ENCODE data around the gene YIPF4. TPM values are rescaled to one million over a fixed set of nuclear protein-coding genes. Genes with fewer than 3 reads are reported as not detected.
A peak's percentile ranks its signal among the peaks of the same experiment; 100 is the strongest.

Gene YIPF4
- total RNA-seq, 1 experiment from 2014 or later = 42.4 TPM

- H3K36me3 ChIP-seq (ENCODE audit: low read depth) = 0 out of 2 replicates have a peak, but pooled peaks cover 8% of the 10 kb centered on the region
- TF ChIP-seq, protein P1, sequence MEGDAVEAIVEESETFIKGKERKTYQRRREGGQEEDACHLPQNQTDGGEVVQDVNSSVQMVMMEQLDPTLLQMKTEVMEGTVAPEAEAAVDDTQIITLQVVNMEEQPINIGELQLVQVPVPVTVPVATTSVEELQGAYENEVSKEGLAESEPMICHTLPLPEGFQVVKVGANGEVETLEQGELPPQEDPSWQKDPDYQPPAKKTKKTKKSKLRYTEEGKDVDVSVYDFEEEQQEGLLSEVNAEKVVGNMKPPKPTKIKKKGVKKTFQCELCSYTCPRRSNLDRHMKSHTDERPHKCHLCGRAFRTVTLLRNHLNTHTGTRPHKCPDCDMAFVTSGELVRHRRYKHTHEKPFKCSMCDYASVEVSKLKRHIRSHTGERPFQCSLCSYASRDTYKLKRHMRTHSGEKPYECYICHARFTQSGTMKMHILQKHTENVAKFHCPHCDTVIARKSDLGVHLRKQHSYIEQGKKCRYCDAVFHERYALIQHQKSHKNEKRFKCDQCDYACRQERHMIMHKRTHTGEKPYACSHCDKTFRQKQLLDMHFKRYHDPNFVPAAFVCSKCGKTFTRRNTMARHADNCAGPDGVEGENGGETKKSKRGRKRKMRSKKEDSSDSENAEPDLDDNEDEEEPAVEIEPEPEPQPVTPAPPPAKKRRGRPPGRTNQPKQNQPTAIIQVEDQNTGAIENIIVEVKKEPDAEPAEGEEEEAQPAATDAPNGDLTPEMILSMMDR (conservative IDR thresholded peaks at IDR 0.05) = no peak
- no peak for TF ChIP-seq EZH2 (IDR thresholded peaks at IDR 0.05; ENCODE audit: low read depth)
- ChIA-PET CTCF (no interaction called here), POLR2A (ENCODE audit: unreplicated experiment) (no interaction called here)
- H3K27ac ChIP-seq = no peak overlapping the region
- peaks cover 15% of the 10 kb centered on the region for H3F3A ChIP-seq (ENCODE audit: insufficient read depth, low read depth)
- peaks cover 73% of the 10 kb centered on the region for H3K79me2 ChIP-seq (ENCODE audit: low read depth)
- H3K9me2 ChIP-seq (ENCODE audit: insufficient read depth) = no peaks in the 10 kb centered on the region
- peaks cover 15% of the 10 kb centered on the region for H3K4me1 ChIP-seq (replicated peaks; ENCODE audit: insufficient read depth)
- no peak overlapping the region for H3K4me3 ChIP-seq
- BruUV-seq (replicated peaks) = no TSS peak
- H3K4me2 ChIP-seq = no peak overlapping the region
- H2AFZ ChIP-seq = no peak overlapping the region
- intact Hi-C loops (cut with micrococcal nuclease; ENCODE audit: unreplicated experiment) = no loop called here
- H3K27me3 ChIP-seq (ENCODE audit: insufficient read depth, low read depth) = no peaks in the 10 kb centered on the region
- H3K9me3 ChIP-seq (ENCODE audit: insufficient read depth, low read depth) = no peaks in the 10 kb centered on the region
- H4K20me1 ChIP-seq (ENCODE audit: insufficient read depth) = peaks cover 18% of the 10 kb centered on the region
- DNase-seq = no peak
Observed at GRCh38 chr2:32284321-32284720, 6.6 kb downstream of the YIPF4 start.

- CTCF ChIA-PET = interaction anchor here (0.6 kb wide), 1 partner anchor 48 kb away, joined by 17 read pairs; no protein-coding TSS in a partner anchor
- no peak for TF ChIP-seq EZH2 (IDR thresholded peaks at IDR 0.05; ENCODE audit: low read depth)
- TF ChIP-seq, protein P1 (conservative IDR thresholded peaks at IDR 0.05) = no peak
- Histone ChIP-seq H3K36me3 (ENCODE audit: low read depth) (0 out of 2 replicates have a peak, but pooled peaks cover 6% of the 10 kb centered on the region), H3F3A (ENCODE audit: insufficient read depth, low read depth) (peaks cover 18% of the 10 kb centered on the region), H3K9me2 (ENCODE audit: insufficient read depth) (no peaks in the 10 kb centered on the region), H3K79me2 (ENCODE audit: low read depth) (peaks cover 43% of the 10 kb centered on the region), H3K27me3 (ENCODE audit: insufficient read depth, low read depth) (no peaks in the 10 kb centered on the region), H4K20me1 (ENCODE audit: insufficient read depth) (peaks cover 20% of the 10 kb centered on the region), H3K4me1 (replicated peaks; ENCODE audit: insufficient read depth) (peaks cover 26% of the 10 kb centered on the region), H3K27ac (peak overlapping the region; percentile 73), H2AFZ (no peak overlapping the region), H3K9me3 (ENCODE audit: insufficient read depth, low read depth) (no peaks in the 10 kb centered on the region), H3K4me2 (peak overlapping the region; percentile 45), H3K4me3 (no peak overlapping the region)
- intact Hi-C loops (cut with micrococcal nuclease; ENCODE audit: unreplicated experiment) = no loop called here
- POLR2A ChIA-PET (ENCODE audit: unreplicated experiment) = no interaction called here
- DNase-seq = peak in 1 of 2 experiments; percentile 80
- BruUV-seq (replicated peaks) = no TSS peak
Observed at GRCh38 chr2:32289165-32289999, 11.7 kb downstream of the YIPF4 start.

DNA sequence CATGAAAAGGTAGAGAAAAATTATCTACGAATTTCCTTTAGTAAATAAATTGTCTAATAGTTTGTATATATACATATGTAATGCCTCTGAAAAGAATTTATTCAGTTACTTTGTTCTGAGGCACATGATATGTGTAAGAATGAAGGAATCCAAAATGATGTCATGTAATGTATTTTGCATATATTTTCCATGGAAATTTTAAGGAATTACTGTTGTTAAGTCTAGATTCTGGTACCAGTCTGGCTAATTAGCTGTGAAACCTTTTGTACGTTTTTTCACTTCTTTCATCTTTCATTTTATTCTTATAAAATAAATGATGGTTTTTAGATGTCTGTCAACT, 12.3 kb downstream of the YIPF4 start:
- Histone ChIP-seq H3K9me2 (ENCODE audit: insufficient read depth) (no peaks in the 10 kb centered on the region), H3K36me3 (ENCODE audit: low read depth) (0 out of 2 replicates have a peak, but pooled peaks cover 6% of the 10 kb centered on the region), H4K20me1 (ENCODE audit: insufficient read depth) (peaks cover 14% of the 10 kb centered on the region; the same call in 1 of the 2 replicates), H2AFZ (no peak overlapping the region), H3K4me3 (no peak overlapping the region), H3K4me1 (replicated peaks; ENCODE audit: insufficient read depth) (peaks cover 26% of the 10 kb centered on the region), H3K27ac (peak overlapping the region; percentile 73), H3F3A (ENCODE audit: insufficient read depth, low read depth) (peaks cover 18% of the 10 kb centered on the region), H3K79me2 (ENCODE audit: low read depth) (peaks cover 40% of the 10 kb centered on the region), H3K27me3 (ENCODE audit: insufficient read depth, low read depth) (no peaks in the 10 kb centered on the region), H3K9me3 (ENCODE audit: insufficient read depth, low read depth) (no peaks in the 10 kb centered on the region), H3K4me2 (no peak overlapping the region)
- ChIA-PET POLR2A (ENCODE audit: unreplicated experiment) (no interaction called here), CTCF (no interaction called here)
- intact Hi-C loops (cut with micrococcal nuclease; ENCODE audit: unreplicated experiment) = no loop called here
- DNase-seq = no peak
- BruUV-seq (replicated peaks) = no TSS peak
- TF ChIP-seq, protein P1 (conservative IDR thresholded peaks at IDR 0.05) = no peak
- no peak for TF ChIP-seq EZH2 (IDR thresholded peaks at IDR 0.05; ENCODE audit: low read depth)

Measured in PC-9 (cell line).